Stimulated activated CD4-positive, alpha-beta T cell treated with anti-CD3 and anti-CD28 coated beads, Interleukin-15, amount 100 ng/mL, for 24 hours (primary cell): ENCODE results near the gene EFCAB11.

Experiments used
- DNase-seq: peaks from one replicate; pipeline ENCODE4 v3.0.0-alpha.2; 2020

Gene EFCAB11

GRCh38 chr14:89811954-89812575 is 142.5 kb downstream of the EFCAB11 start:
- DNase-seq = no peak

- no peak for DNase-seq
Measured at GRCh38 chr14:89810101-89810500, 144.4 kb downstream of the EFCAB11 start.

GRCh38 chr14:89807892-89808291 is 146.6 kb downstream of the EFCAB11 start:
- no peak for DNase-seq

GRCh38 chr14:89807151-89807550 is 147.4 kb downstream of the EFCAB11 start:
- no peak for DNase-seq

GRCh38 chr14:89806451-89806850 is 148.1 kb downstream of the EFCAB11 start:
- DNase-seq = no peak

- no peak for DNase-seq
Measured at GRCh38 chr14:89805501-89805900, 149.0 kb downstream of the EFCAB11 start.

- no peak for DNase-seq
Measured at GRCh38 chr14:89803542-89803941, 151.0 kb downstream of the EFCAB11 start.

- no peak for DNase-seq
Measured at GRCh38 chr14:89801136-89801535, 153.4 kb downstream of the EFCAB11 start.

GRCh38 chr14:89798212-89798773 is 156.2 kb downstream of the EFCAB11 start:
- no peak for DNase-seq

GRCh38 chr14:89797148-89797547 is 157.4 kb downstream of the EFCAB11 start:
- DNase-seq = no peak

- DNase-seq = no peak
Measured at GRCh38 chr14:89794096-89794495, 160.4 kb downstream of the EFCAB11 start.

- DNase-seq = no peak
Measured at GRCh38 chr14:89793367-89793716, 161.2 kb downstream of the EFCAB11 start.

GRCh38 chr14:89792489-89793366 is 161.8 kb downstream of the EFCAB11 start:
- no peak for DNase-seq

- no peak for DNase-seq
Measured at GRCh38 chr14:89787525-89787924, 167.0 kb downstream of the EFCAB11 start.

- no peak for DNase-seq
Measured at GRCh38 chr14:89781046-89781445, 173.5 kb downstream of the EFCAB11 start.

GRCh38 chr14:89779707-89780106 is 174.8 kb downstream of the EFCAB11 start:
- no peak for DNase-seq

- no peak for DNase-seq
Measured at GRCh38 chr14:89775946-89776345, 178.6 kb downstream of the EFCAB11 start.

- DNase-seq = no peak
Measured at GRCh38 chr14:89775151-89775550, 179.4 kb downstream of the EFCAB11 start.

- DNase-seq = peak; percentile 79
Measured at GRCh38 chr14:89773644-89774316, 180.8 kb downstream of the EFCAB11 start.

GRCh38 chr14:89773151-89773550 is 181.4 kb downstream of the EFCAB11 start:
- no peak for DNase-seq

- no peak for DNase-seq
Measured at GRCh38 chr14:89771251-89771650, 183.3 kb downstream of the EFCAB11 start.

- DNase-seq = peak; percentile 73
Measured at GRCh38 chr14:89767861-89768268, 186.7 kb downstream of the EFCAB11 start.

GRCh38 chr14:89767131-89767530 is 187.4 kb downstream of the EFCAB11 start:
- DNase-seq = no peak

- DNase-seq = no peak
Measured at GRCh38 chr14:89765346-89765745, 189.2 kb downstream of the EFCAB11 start.
